Esophagus squamous epithelium (tissue), 4 donors: Measurements from ENCODE around the gene PIGZ.

Source experiments
- POLR2A ChIP-seq, 4 donors: fragments of 450-650 bp; IDR thresholded peaks; one replicate each; pipeline ENCODE4 v1.6.1; 2017; ENCODE audit warnings: antibody characterized with exemption in 4 of 4, mild to moderate bottlenecking in 4 of 4, moderate library complexity in 3 of 4
- TF ChIP-seq, protein P1 (sequence below), 6 experiments: fragments of 450-650 bp in 4 of 6; fragments of 200-600 bp in 2 of 6; sonication (generic) in 2 of 6; IDR thresholded peaks; one replicate each; pipeline ENCODE4 v1.5.1; 2016 to 2019; ENCODE audit warnings: antibody characterized with exemption in 6 of 6, mild to moderate bottlenecking in 4 of 6, moderate library complexity in 4 of 6

DNA sequence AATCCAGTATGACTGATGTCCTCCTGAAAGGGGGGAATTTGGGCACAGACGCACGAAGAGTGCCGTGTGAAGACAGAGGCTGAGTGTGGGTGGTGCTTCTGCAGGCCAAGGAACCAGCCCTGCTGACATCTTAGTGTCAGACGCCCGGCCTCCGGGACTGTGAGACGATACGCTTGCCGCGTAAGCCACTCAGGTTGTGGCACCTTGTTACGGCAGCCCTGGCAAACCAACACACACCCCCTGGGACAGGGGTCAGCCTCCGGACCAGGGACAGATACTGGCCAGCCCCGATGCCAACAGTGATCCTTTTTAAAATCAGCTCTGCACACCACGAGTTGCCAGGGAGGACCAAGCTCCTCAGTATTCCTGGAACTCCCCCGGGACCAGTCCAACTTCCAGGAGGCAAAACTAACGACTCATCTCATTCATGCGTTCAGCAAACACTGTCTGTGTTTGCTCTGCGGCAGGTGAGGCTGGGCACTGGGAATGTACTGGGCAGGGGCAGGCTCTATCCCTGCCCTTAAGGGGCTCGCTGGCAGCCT is 21.2 kb upstream of the PIGZ start:
- no peak for TF ChIP-seq POLR2A (IDR thresholded peaks at IDR 0.05)
- TF ChIP-seq, protein P1, sequence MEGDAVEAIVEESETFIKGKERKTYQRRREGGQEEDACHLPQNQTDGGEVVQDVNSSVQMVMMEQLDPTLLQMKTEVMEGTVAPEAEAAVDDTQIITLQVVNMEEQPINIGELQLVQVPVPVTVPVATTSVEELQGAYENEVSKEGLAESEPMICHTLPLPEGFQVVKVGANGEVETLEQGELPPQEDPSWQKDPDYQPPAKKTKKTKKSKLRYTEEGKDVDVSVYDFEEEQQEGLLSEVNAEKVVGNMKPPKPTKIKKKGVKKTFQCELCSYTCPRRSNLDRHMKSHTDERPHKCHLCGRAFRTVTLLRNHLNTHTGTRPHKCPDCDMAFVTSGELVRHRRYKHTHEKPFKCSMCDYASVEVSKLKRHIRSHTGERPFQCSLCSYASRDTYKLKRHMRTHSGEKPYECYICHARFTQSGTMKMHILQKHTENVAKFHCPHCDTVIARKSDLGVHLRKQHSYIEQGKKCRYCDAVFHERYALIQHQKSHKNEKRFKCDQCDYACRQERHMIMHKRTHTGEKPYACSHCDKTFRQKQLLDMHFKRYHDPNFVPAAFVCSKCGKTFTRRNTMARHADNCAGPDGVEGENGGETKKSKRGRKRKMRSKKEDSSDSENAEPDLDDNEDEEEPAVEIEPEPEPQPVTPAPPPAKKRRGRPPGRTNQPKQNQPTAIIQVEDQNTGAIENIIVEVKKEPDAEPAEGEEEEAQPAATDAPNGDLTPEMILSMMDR (IDR thresholded peaks at IDR 0.05) = no peak
